ENCODE data around the gene VSIG8. TPM values are rescaled to one million over a fixed set of nuclear protein-coding genes. Genes with fewer than 3 reads are reported as not detected.

The VSIG8 gene
- total RNA-seq, 1 experiment from 2014 or later: not detected

- ChIA-PET RAD21 (ENCODE audit: low non-redundant PET in 1 of 2, low total read pairs in 2 of 2, uncharacterized antibody in 2 of 2, unreplicated experiment in 2 of 2) (interaction anchor here (1.2 to 1.7 kb wide), 2 partner anchors 55 kb away, joined by 5 read pairs; no protein-coding TSS in a partner anchor), POLR2A (interaction anchor here (1.0 kb wide), 1 partner anchor 11 kb away, joined by 3 read pairs; no protein-coding TSS in a partner anchor), CTCF (interaction anchor here (0.8 to 2.0 kb wide), 3 partner anchors 37 to 172 kb away, joined by 3 to 31 read pairs (median 4); no protein-coding TSS in a partner anchor)
- ATAC-seq: 0 out of 2 replicates have a peak, but pooled peaks have one; percentile 34
- H3K9me3 ChIP-seq (ENCODE audit: control insufficient read depth in 1 of 2, insufficient read depth in 1 of 2, low read depth in 1 of 2, low read length in 2 of 2): no peaks in the 10 kb centered on the region
- no peaks in the 10 kb centered on the region for H4K20me1 ChIP-seq (ENCODE audit: insufficient read depth)
- intact Hi-C loops (cut with micrococcal nuclease): loop anchor here (1.0 kb wide), 1 partner anchor 55 kb away; no protein-coding TSS in a partner anchor
- H3K4me1 ChIP-seq (ENCODE audit: control insufficient read depth in 1 of 2, insufficient read depth in 2 of 2, low read length in 2 of 2): peaks cover 0 to 14% of the 10 kb centered on the region in 2 experiments; a peak in 2 of 4 replicates
- H3K4me3 ChIP-seq (replicated peaks in 1 of 2; ENCODE audit: low read depth in 1 of 2, low read length in 2 of 2): no peak overlapping the region
- no peak overlapping the region for H2AFZ ChIP-seq (ENCODE audit: low read depth, low read length, poor library complexity, severe bottlenecking)
- no peak overlapping the region for H3K27ac ChIP-seq (ENCODE audit: low read depth, low read length)
- H3K36me3 ChIP-seq (ENCODE audit: control insufficient read depth in 1 of 2, insufficient read depth in 2 of 2, low read length in 2 of 2): no peaks in the 10 kb centered on the region
- peak in 2 of 3 experiments; percentile 35 to 59; a peak in 3 of 6 replicates for TF ChIP-seq CTCF (IDR thresholded peaks at IDR 0.05 in 2 of 3, conservative IDR thresholded peaks at IDR 0.05 in 1 of 3; ENCODE audit: borderline replicate concordance in 1 of 3, insufficient read depth in 1 of 3, low read depth in 2 of 3, low read length in 2 of 3)
- TF ChIP-seq MAX (IDR thresholded peaks at IDR 0.05): no peak
- TF ChIP-seq RAD21 (IDR thresholded peaks at IDR 0.05; ENCODE audit: low read depth): peak; percentile 61
- DNase-seq (ENCODE audit: low read depth, low spot score): no peak
- BruUV-seq (replicated peaks): no TSS peak
- H3K9me2 ChIP-seq (ENCODE audit: insufficient read depth): no peaks in the 10 kb centered on the region
- no peak overlapping the region for H3K4me2 ChIP-seq (ENCODE audit: low read length)
- H3K9ac ChIP-seq (ENCODE audit: low read length): no peak overlapping the region
- no peaks in the 10 kb centered on the region for H3K79me2 ChIP-seq (ENCODE audit: insufficient read depth, low read length)
- no peaks in the 10 kb centered on the region for H3K27me3 ChIP-seq (ENCODE audit: insufficient read depth, low read length)
Measured at GRCh38 chr1:159835862-159836525, 26.5 kb downstream of the VSIG8 start.

- no TSS peak for BruUV-seq (replicated peaks)
- H3K79me2 ChIP-seq (ENCODE audit: insufficient read depth, low read length): no peaks in the 10 kb centered on the region
- H3K9me2 ChIP-seq (ENCODE audit: insufficient read depth): no peaks in the 10 kb centered on the region
- peaks cover 0 to 14% of the 10 kb centered on the region in 2 experiments; a peak in 2 of 4 replicates for H3K4me1 ChIP-seq (ENCODE audit: control insufficient read depth in 1 of 2, insufficient read depth in 2 of 2, low read length in 2 of 2)
- H3K27me3 ChIP-seq (ENCODE audit: insufficient read depth, low read length): no peaks in the 10 kb centered on the region
- no peaks in the 10 kb centered on the region for H4K20me1 ChIP-seq (ENCODE audit: insufficient read depth)
- DNase-seq (ENCODE audit: low read depth, low spot score) (no peak), ATAC-seq (no peak)
- no peak overlapping the region for H3K4me3 ChIP-seq (replicated peaks in 1 of 2; ENCODE audit: low read depth in 1 of 2, low read length in 2 of 2)
- H3K36me3 ChIP-seq (ENCODE audit: control insufficient read depth in 1 of 2, insufficient read depth in 2 of 2, low read length in 2 of 2): no peaks in the 10 kb centered on the region
- no peak overlapping the region for H3K4me2 ChIP-seq (ENCODE audit: low read length)
- H3K27ac ChIP-seq (ENCODE audit: low read depth, low read length): no peak overlapping the region
- no peaks in the 10 kb centered on the region for H3K9me3 ChIP-seq (ENCODE audit: control insufficient read depth in 1 of 2, insufficient read depth in 1 of 2, low read depth in 1 of 2, low read length in 2 of 2)
- TF ChIP-seq YY1 (IDR thresholded peaks at IDR 0.05; ENCODE audit: extremely low read depth, insufficient replicate concordance, low read depth, low read length) (no peak), ZNF274 (IDR thresholded peaks at IDR 0.05; ENCODE audit: low read depth, low read length) (no peak), POLR2AphosphoS5 (IDR thresholded peaks at IDR 0.05; ENCODE audit: low read depth, low read length) (no peak), SRF (IDR thresholded peaks at IDR 0.05; ENCODE audit: low read depth) (no peak), ELF1 (IDR thresholded peaks at IDR 0.05; ENCODE audit: borderline replicate concordance, low read depth) (no peak), CTCF (IDR thresholded peaks at IDR 0.05 in 2 of 3, conservative IDR thresholded peaks at IDR 0.05 in 1 of 3; ENCODE audit: borderline replicate concordance in 1 of 3, insufficient read depth in 1 of 3, low read depth in 2 of 3, low read length in 2 of 3) (no peak)
- POLR2A ChIA-PET: no interaction called here
- no peak overlapping the region for H3K9ac ChIP-seq (ENCODE audit: low read length)
- RAD21 ChIA-PET (ENCODE audit: low non-redundant PET in 1 of 2, low total read pairs in 2 of 2, uncharacterized antibody in 2 of 2, unreplicated experiment in 2 of 2): interaction anchor here in 1 of 2 experiments (1.7 kb wide), 1 partner anchor 56 kb away, joined by 5 read pairs; no protein-coding TSS in a partner anchor
- CTCF ChIA-PET: interaction anchor here (2.0 kb wide), 1 partner anchor 56 kb away, joined by 31 read pairs; no protein-coding TSS in a partner anchor
- H2AFZ ChIP-seq (ENCODE audit: low read depth, low read length, poor library complexity, severe bottlenecking): no peak overlapping the region
- intact Hi-C loops (cut with micrococcal nuclease): no loop called here
Measured at GRCh38 chr1:159835356-159835755, 27.1 kb downstream of the VSIG8 start.
